NCI-H2107 treated with DMSO at 0.1 percent for 48 hours (cell line): ENCODE data around the gene CCR1.
"Not testable (repeated sequence)": the region's sequence is repeated elsewhere in the genome, so short reads cannot be mapped to it uniquely, and the experiment has no call there.

Source experiments
- DNase-seq: peaks from one replicate; lab custom pipeline; 2025; ENCODE audit not compliant: unreplicated experiment; lab: John Stamatoyannopoulos, UW

CCR1 gene

GRCh38 chr3:46213201-46213600 lies 5.1 kb upstream of the CCR1 start:
- no peak for DNase-seq

DNA sequence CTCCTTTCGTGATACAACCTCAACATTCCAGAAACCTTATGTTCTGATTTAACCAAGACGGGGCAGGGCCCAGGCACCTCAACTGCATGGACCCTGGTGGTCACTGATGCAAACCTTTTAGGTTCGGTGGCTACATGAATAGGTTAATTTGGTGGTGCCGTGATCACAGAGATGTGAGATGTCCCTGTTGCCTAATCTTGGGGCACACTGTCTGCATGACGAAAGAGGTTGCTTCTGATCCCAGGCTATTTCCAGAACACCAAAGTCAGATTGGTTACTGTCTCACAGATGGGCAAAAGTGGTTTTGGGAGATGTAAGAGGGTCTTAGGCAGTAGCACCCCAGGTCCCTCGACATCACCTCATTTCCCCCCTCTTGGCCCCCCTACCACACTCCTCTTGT lies 4.0 kb upstream of the CCR1 start:
- DNase-seq: no peak

DNA sequence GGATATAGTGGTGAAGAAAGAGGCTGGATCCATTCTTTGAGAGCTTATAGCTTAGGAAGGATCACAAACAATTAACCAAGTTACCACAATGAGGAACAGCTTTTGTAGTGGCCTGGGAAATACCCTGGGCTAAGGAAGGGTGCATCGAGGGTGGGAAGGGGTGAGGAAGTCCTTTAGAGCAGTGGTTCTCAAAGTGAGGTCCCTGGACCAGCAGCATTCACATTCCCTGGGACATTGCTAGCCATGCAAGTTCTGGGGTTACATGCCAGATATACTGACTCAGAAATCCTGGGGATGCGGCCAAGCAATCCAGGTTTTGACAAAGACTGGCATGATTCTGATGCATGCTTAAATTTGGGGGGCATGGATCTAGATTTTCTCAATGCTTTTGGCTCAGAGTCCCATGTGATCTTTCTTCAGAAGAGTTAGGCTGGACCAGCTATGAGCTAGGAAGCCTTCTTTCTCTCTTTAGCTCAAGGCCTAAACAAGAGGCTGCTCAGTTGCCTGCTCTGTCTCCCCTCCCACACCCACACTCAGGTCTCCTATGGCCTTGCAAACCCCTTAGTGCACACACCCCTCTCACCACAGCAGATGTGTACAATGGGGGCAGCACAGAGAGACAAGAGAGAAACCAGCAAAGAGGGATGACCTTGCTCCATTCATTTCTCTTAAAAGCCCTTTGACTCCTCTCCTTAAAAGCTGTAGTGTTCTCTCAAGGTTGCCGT lies 1.8 kb upstream of the CCR1 start:
- no peak for DNase-seq

DNA sequence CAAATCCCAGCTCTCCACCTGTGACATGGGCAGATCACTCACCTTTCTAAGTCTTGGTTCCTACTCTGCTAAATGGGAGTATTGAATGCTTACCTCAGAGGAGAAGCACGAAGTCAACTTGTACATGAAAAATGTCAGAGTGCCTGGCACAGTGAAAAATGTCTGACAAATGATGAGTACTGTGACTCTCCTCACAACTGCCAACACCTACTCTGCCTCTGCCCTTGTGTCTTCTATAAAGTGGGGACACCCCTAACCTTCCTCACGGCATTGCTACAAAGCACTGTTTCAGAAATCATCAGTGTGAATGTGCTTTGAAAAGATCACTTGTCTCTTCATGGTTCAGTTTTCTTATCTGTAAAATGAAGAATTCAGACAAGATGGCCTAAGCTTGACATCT lies 940 bp upstream of the CCR1 start:
- DNase-seq: no peak

GRCh38 chr3:46207514-46207913 lies 599 bp downstream of the CCR1 start:
- DNase-seq: not testable (repeated sequence)

DNA sequence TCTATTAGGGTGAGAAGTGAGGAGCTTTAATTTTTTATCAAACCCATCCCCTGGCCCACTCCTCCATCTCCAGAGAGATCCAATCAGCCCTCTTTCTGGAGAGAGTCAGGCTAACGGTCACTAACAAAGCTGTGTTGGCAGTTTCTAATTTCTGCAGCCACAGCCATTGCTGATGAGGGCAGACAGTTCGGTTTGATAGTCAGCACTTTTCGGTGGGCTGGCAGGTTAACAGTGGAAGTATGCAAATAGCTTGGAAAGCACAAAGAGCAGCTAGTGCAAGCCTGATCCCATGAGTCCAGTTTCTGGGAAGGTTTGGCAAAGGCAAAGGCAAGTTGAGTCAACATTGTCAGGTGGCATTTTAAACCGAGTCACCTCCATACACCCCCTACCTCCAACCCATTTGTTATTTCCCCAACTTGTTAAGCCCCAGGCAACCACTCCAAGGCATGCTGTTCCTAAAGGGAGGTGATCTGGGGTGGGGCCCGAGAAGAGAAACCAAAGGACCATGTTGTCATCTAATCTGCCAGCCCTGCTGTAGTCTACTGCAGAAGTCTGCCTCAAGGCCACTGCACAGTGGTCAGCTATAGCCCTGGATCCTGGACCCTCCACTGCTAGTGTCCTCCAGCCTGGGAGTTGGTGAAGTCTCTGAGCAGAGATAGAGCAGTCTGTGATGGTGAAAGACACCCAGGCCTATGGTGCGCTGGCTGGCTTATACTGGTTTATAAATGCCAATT lies 1.7 kb downstream of the CCR1 start:
- no peak for DNase-seq

DNA sequence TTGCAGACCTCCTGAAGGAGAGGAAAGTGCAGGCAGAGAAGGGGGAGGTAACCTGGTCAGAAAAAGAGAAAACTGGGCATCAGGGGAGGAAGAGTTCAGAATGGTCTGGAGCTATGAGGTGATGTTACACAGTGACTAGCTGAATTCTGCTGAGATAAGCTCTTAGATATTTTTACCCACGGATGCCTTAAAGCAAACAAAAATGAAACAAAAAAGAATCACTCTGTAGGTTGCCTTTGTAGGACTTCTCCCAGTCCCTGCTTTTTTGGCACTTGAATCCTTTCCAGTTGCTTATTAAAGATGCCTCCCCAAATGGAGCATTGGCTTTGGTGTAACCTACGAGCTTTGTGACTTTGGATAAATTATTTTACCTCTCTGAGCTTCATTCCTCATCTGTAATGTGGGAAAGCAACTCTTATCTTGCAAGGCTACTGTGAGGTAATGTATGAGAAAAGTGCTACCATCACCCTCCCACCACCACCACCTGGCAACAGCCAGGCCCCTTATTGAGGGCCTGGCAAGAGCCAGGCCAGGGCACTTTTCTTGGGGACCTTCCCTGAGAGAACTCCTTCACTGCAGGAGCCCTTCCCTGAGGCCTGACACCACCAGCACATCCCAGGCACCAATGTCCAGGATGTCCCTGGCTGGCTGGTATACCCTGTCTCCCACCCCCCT lies 2.7 kb downstream of the CCR1 start:
- DNase-seq: no peak

GRCh38 chr3:46203681-46204080 lies 4.4 kb downstream of the CCR1 start:
- no peak for DNase-seq

GRCh38 chr3:46202535-46202934 lies 5.6 kb downstream of the CCR1 start:
- DNase-seq: no peak

DNA sequence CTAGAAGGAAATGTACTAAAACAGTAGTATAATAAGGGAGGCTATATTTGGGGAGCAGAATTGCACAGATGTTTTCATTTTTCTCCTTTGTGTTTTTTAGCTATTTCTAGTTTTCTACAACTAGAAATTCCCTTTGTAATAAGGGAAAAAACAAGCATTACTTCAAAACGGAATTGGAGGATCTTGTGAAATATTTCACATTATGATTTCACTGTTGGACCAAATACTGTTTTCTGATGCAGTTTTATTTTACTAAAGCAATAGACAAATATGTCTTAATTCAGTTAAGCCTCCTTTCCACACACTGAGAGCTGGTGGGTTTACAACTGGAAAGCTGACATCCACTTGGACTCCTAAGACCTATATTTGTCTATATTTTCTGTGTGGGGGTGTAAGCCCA lies 7.3 kb downstream of the CCR1 start:
- no peak for DNase-seq

GRCh38 chr3:46200211-46200610 lies 7.9 kb downstream of the CCR1 start:
- no peak for DNase-seq

DNA sequence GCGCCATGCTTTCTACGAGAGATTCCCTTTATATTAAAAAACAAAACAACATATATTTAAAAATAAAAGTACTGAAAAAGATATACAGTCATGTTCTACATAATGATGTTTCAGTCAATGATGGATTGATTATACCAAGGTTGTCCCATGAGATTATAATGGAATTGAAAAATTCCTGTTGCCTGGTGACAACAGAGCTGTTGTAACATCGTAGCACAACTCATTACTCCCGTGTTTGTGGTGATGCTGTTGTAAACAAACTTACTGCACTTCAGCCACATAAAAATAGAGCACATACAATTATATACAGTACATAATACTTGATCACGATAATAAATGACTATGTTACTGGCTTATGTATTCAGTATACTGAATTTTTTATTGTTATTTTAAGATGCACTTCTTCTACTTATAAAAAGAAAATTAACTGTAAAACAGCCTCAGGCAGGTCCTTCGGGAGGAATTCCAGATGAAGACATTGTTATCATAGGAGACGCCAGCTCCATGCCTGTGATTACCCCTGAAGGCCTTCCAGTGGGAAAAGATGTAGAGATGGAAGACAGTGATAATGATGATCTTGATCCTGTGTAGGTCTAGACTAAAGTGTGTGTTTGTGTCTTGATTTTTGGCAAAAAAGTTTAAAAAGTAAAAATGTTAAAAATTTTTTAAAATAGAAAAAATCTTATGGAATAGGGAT lies 11.7 kb downstream of the CCR1 start:
- DNase-seq: no peak

GRCh38 chr3:46194868-46195553 lies 13.1 kb downstream of the CCR1 start:
- no peak for DNase-seq

DNA sequence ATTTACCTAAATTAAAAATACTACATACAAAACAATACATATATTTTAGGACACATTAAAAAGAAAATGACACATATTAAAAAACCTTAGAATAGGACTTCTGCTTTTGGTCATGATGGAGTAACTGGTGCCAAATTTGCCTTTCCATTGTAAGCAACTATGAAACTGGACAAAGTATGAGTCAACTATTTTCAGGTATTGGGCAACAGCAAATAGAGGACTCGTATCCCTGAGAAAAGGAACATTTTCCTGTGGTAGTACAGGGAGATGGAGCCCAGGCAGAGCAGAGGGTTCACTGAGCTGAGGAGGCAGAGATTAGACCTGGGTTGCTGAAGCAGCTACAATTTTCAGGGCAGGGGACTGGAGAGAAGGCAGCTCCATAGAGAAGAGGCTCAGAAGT lies 14.7 kb downstream of the CCR1 start:
- no peak for DNase-seq

DNA sequence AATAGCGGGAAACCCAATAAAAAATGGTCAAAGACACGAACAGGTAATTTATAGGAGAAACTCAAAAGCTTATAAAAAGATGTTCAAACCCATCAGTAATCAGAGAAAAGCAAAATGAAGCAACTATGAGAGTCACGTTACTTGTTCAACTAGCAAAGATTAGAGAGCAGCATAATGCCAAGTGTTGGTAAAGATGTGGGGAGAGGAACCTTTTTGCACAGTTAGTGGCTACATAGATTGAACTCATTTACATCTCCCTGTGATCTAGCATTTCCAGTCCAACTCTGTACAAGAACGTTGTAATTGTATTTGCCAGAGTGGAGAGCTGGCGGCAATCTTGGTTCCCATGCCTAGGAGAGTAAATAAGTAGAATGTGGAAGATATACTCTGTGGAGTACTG lies 15.2 kb downstream of the CCR1 start:
- no peak for DNase-seq

DNA sequence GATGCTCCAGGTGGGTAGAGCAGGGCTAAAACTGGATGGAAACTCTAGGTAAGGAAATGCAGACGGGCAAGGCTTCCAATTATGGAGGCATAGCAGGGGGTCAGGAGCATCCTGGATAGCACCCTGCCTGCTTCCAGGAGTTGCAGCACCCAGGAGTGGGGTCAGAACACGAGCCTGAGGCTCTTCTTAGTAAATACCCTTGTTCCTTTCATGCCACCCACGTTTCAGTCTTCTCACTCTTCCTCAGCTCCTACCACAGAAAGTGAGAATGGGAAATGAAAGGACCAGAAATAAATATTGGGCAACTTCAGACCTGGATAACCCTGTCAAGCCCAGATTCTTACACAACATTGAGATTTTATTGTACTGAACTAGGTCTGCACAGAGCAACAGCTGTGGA lies 16.4 kb downstream of the CCR1 start:
- no peak for DNase-seq

DNA sequence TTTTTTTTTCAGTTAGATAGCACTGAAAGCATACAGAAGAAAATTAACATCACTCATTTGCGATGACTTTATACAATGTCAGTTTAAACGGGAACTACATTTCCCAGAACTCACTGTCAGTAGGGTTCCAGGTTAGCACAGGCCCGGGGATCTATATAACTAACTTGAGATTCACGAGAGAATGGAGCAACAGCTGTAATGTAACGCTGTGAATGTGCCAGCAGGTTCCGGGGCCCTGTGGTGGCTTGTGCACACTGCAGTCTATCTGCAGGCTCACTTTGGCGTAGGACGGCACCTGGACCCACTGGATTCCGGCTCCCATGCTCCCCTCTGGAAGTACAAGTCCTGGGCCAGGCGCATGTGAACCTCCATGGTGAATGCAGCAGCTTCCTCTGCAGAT lies 19.4 kb downstream of the CCR1 start:
- no peak for DNase-seq

DNA sequence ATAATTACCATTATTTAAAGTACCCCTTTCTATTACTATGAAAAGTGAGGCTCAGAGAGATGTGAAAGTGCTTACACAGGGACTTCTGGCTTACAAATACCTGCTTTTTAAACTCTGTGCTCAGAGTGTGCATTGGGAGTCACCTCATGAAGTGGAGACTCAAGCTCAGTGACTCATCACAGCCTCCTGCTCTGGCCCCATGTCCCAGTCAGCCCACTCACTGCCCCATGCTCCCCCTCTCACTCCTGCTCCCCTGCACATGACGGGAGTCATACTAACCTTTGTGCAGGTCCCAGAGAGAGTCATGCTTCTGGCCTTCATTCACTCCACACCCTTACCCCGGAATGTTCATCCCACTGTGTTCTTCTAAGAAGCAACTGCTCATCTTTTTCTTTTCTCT lies 20.2 kb downstream of the CCR1 start:
- DNase-seq: no peak

DNA sequence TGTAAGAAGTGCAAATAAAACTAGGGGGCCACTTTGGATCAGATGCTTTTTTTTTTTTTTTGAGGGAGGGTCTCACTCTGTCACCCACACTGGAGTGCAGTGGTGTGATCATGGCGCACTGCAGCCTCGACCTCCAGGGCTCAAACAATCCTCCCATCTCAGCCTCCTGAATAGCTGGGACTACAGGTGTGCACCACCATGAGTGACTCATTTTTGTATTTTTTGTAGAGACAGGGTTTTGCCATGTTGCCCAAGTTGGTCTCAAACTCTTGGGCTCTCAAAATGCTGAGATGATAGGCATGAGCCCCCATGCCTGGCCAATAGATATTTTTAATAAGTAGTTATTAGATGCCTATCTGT lies 20.8 kb downstream of the CCR1 start:
- no peak for DNase-seq

DNA sequence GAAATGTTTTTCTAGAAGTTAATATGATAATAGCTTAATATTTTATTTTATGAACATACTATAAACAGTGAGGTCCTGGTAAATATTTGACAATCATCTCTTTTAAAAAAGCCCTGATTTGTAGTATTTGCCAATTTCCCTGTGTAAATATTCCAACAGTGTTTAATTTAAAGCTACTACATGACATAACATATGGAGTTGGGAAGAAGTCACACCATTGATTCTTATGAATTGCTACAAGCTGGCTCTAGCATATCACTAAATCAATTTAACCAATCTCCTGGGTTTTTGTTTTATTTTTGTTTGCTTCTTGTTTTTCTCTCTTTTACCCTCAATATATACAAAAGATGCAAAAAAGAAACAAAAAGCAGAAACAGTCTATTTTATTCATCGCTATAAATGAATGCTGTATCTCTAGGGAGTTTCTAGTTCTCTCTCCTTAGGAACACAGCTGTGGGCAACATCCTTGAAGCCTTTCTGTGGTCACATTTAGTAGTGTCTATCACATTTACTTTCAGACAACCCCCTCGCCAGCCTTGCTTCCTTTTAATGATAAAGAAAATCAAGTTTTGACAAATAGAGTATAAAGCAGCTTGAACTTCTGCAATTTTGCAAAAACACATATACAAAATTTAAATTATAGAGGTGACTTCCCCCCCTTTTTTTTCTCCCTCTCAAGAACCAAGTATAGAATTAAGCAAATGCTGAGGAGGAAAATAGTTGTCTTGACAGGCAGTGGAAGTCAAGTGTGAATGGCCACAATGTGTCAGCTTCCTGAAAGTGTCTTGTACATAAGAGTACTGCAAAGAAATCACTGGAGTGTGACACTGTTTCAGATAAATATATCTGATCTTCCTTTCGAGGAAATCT lies 21.4 kb downstream of the CCR1 start:
- no peak for DNase-seq
